Right ventricle myocardium inferior (tissue), 1 donor: ENCODE measurements around the gene CABLES1. TPM values are rescaled to one million over a fixed set of nuclear protein-coding genes. Genes with fewer than 3 reads are reported as not detected.
"Not testable (repeated sequence)": the region's sequence is repeated elsewhere in the genome, so short reads cannot be mapped to it uniquely, and the experiment has no call there.

Experiments used
- ATAC-seq: fragments of 200-7000 bp; cut with Tn5 transposase; one replicate; pipeline ENCODE4 v1.9.1; 2020; ENCODE audit warnings: mild to moderate bottlenecking, moderate library complexity
- DNase-seq: peaks from one replicate; pipeline ENCODE4 v3.0.0; 2021; ENCODE audit errors: missing footprints
- intact Hi-C: fragments of 100-400 bp; cut with DNase I; formaldehyde crosslinking; loops from one replicate; pipeline ENCODE4 v1.11.0; 2022
- total RNA-seq: library from RNA; stranded (reverse); fragmentation: NEBNext Ultra II Directional; extraction: Animal tissue kit (Norgen Biotek cat#: 25700); gene quantifications from one replicate; pipeline ENCODE4 v1.2.1, GENCODE V29; 2021
- donor health status: DM: no; HTN: yes; CAD: no; lungs with severe emphysema.

Gene CABLES1
- total RNA-seq, 1 donor from 2014 or later, result 3.1 TPM

DNA sequence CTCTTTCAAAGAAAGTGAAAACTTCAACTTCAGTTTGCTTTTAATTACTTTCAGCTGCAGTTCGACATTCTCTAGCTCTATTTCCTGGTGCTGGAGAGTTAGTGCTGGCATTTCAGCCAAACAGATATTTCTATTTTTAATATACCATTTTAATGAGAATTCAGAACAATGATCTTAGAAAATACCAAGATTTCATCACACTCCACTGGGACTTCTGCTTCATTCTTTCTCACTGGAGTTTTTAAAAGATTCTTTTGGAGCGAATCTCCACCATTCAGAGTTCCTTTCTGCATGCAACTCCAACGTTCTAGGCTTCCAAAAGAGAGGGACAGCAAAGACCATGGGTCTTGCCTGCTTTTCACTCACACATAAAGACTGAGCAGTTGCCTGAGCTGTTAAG is 94.2 kb downstream of the CABLES1 start:
- no peak for ATAC-seq
- intact Hi-C loops, result no loop called here
- DNase-seq, result no peak

DNA sequence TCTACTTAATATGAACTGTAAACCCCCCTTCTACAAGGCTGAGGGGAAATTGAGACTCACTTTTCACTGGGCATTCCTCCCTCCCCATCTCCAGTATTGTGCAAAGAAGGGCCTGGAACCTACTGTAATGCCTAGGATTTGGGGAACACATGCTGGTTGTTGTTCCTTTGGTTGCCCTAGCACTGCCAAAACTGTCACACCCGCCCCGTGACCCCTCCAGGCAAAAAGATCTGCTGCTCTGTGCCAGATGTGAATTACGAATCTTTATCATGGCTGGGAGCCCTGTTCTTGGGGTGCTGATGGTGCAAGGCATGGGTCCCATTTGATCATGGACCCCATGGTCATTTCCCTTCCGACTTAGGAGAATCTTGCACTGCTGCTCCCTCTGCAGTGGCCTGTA is 95.4 kb downstream of the CABLES1 start:
- intact Hi-C loops, result loop anchor here (10.0 kb wide), 1 partner anchor 124 kb away; no protein-coding TSS in a partner anchor
- ATAC-seq (no peak), DNase-seq (no peak)

DNA sequence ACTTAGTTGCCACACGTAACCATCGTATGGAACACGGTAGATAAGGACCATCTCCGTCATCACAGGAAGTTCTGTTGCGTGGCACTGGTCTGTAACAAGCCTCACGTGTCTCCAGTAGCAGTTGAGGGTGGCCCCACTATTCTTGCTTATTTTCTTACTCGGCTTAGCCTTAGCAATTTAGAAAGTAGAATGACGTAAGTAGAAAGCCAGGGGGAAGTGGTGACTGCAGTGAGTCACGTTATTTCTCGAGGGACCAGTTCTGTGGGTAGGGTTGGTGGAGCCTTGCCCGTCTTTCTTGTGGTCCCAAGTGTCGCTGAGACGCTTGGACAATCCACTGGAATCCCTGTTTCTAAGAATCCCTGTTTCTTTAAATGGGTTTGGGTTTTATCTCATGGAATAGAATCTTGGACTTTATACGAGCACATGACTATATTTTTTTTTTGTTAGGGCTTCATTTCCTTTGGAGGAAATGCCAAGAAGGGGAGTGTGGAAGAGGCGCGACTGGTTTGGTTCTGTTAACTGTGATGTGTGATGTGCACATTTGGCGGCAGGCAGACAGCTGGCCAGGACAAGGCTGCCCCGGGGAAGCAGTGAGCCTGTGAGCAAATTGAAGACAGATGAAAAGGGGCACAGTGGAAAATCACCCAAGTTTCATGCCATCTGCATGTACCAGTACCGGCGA is 96.2 kb downstream of the CABLES1 start:
- peak; percentile 80 for DNase-seq
- intact Hi-C loops, result loop anchor here (10.0 kb wide), 1 partner anchor 123 kb away; no protein-coding TSS in a partner anchor

GRCh38 chr18:23232331-23232730 is 97.0 kb downstream of the CABLES1 start:
- no peak for ATAC-seq
- intact Hi-C loops, result loop anchor here (10.0 kb wide), 1 partner anchor 122 kb away; no protein-coding TSS in a partner anchor
- no peak for DNase-seq

More for the DNA sequence above, 96.2 kb downstream of the CABLES1 start:
- peak; percentile 80 for ATAC-seq

- ATAC-seq (no peak), DNase-seq (no peak)
- intact Hi-C loops, result loop anchor here (5.0 to 10.0 kb wide), 2 partner anchors 97 to 120 kb away; partner anchors contain the start of gene CABLES1
Measured at GRCh38 chr18:23234619-23235018, 99.3 kb downstream of the CABLES1 start.

DNA sequence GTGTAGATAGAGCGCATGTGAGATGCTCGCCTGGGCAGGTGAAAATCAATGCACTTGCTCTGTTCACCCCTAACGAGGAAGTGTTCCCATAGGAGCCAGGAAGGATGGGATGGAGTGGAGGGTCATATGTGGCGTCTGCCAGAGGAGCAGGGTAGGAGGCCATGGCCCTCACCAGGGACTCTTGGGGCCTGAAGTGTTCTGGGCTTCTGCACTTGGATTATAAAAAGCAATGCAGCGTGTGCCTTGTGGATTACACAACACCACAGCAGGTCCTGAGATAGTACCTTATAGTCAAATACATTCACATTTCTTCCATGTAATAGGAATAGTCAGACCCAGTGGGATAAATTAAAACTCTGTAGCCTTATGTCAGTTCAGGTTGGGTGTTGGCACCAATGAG is 100.1 kb downstream of the CABLES1 start:
- intact Hi-C loops, result loop anchor here (5.0 to 10.0 kb wide), 2 partner anchors 98 to 119 kb away; partner anchors contain the start of gene CABLES1
- DNase-seq, result no peak

DNA sequence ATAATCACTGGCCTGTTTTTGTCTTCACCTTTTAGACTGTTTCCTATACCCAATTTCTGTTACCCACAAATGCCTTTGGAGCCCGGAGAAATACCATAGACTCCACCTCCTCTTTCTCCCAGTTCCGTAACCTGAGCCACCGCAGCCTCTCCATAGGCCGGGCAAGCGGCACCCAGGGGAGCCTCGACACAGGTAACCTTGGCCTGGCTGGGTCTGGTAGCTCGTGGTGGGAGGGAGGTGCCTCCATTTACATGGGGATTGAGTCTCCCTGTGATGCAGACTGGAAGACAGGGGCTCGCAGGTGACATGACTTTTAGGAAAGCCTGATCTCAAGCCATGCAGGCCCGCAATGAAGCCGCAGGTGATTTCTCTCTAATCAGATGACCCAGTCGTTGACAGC is 100.6 kb downstream of the CABLES1 start:
- intact Hi-C loops, result loop anchor here (5.0 to 10.0 kb wide), 2 partner anchors 99 to 119 kb away; partner anchors contain the start of gene CABLES1
- ATAC-seq, result no peak

More for the DNA sequence above, 100.1 kb downstream of the CABLES1 start:
- ATAC-seq, result no peak

GRCh38 chr18:23236876-23237468 is 101.7 kb downstream of the CABLES1 start:
- ATAC-seq (no peak), DNase-seq (no peak)
- intact Hi-C loops, result loop anchor here (5.0 to 10.0 kb wide), 2 partner anchors 100 to 118 kb away; partner anchors contain the start of gene CABLES1

More for the DNA sequence above, 100.6 kb downstream of the CABLES1 start:
- no peak for DNase-seq

- intact Hi-C loops, result loop anchor here (5.0 to 10.0 kb wide), 2 partner anchors 100 to 117 kb away; partner anchors contain the start of gene CABLES1
- DNase-seq, result peak; percentile 75
- peak; percentile 79 for ATAC-seq
Measured at GRCh38 chr18:23237524-23238151, 102.4 kb downstream of the CABLES1 start.

GRCh38 chr18:23238152-23238531 is 102.9 kb downstream of the CABLES1 start:
- intact Hi-C loops, result loop anchor here (5.0 to 10.0 kb wide), 2 partner anchors 101 to 117 kb away; partner anchors contain the start of gene CABLES1
- DNase-seq, result no peak
- peak; percentile 47 for ATAC-seq

DNA sequence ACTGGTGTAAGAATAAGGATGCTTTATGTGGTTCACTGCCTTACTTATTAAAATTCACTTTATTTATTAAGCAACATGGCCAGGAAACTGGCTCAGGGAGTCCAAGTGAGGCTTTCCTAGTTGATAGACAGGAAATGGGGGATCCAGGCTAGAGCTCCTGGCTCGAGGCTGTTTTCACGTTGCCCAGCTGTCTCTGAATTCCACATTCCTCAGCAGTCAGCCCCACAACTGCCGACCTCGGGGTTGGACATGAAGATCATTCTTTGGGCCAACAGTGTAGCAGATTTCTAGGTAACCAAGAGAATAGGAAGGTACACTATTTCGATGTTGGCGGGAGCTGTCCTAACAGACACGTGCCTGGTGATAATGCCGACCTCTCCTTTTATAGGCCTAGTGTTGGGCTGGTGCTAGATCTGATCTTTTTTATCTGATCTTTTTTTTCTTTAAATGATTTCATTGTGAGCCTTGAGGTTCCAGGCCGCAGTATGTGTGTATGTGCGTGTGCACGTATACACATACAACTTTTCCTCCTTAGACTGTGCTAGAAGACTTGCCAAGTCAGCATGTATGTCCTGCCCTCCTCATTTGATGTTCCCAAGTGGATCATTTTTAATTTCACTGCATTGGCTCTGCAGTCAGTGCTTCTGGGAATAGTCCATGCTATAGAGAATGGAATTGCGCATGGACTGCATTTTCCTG is 103.5 kb downstream of the CABLES1 start:
- intact Hi-C loops, result loop anchor here (5.0 to 10.0 kb wide), 2 partner anchors 101 to 116 kb away; partner anchors contain the start of gene CABLES1
- DNase-seq (no peak), ATAC-seq (no peak)

DNA sequence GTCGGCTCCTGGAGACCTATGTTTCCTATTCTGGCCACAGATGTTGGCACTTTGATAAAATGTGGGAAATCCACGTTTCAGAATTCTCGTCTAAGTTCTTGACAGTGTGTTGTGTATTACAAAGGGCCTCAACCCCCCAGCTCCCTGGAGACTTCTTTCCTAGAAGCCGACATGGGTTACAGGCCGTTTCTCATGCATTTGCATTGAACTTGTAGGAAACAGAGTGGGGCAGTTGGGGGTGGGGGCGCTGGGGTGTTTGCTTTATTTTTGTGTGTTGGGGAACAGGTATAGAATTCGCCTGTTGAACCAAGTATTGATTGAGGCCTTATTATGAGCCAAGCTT is 104.0 kb downstream of the CABLES1 start:
- ATAC-seq (no peak), DNase-seq (no peak)
- intact Hi-C loops, result loop anchor here (5.0 to 10.0 kb wide), 2 partner anchors 102 to 115 kb away; partner anchors contain the start of gene CABLES1

DNA sequence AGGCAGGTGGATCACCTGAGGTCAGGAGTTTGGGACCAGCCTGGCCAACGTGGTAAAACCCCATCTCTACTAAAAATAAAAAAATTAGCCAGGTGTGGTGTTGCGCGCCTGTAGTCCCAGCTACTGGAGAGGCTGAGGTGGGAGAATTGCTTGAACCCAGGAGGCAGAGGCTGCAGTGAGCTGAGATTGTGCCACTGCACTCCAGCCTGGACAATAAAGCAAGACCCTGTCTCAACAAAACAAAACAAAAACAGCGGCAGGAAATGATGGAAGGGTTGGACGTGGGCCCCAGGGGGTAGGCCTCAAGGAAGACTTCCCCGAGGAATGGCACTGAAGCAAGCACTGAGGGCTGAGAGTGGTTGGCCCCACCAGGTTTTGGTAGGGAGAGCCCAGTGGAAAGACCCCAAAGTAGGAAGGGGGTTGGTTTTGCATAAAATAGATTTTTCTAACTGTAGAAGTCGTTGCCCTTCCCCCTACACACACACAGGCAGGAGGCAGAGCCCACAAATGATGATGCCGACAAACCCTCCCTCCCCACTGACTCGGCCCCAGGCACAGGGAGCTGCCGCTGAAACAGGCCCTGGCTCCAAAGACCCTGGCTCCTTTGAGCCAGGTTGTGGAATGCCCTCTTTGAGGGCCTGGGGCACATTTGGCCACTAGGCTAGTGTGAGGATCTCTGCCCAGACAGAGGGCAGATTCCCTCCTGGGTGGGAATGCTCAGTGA is 104.8 kb downstream of the CABLES1 start:
- ATAC-seq (no peak), DNase-seq (no peak)
- intact Hi-C loops, result loop anchor here (5.0 to 10.0 kb wide), 2 partner anchors 103 to 115 kb away; partner anchors contain the start of gene CABLES1

GRCh38 chr18:23240609-23240930 is 105.3 kb downstream of the CABLES1 start:
- intact Hi-C loops, result no loop called here
- ATAC-seq, result no peak
- DNase-seq, result no peak

GRCh38 chr18:23241833-23242496 is 106.7 kb downstream of the CABLES1 start:
- ATAC-seq, DNase-seq, intact Hi-C loops: not testable (repeated sequence)

GRCh38 chr18:23243178-23243577 is 107.9 kb downstream of the CABLES1 start:
- ATAC-seq (no peak), DNase-seq (no peak)
- intact Hi-C loops, result no loop called here

GRCh38 chr18:23243816-23244215 is 108.5 kb downstream of the CABLES1 start:
- DNase-seq (no peak), ATAC-seq (no peak)
- intact Hi-C loops, result no loop called here

- intact Hi-C loops, result no loop called here
- ATAC-seq (no peak), DNase-seq (no peak)
Measured at GRCh38 chr18:23244401-23244800, 109.1 kb downstream of the CABLES1 start.
